Prostate gland (tissue), 2 donors: ENCODE data around the gene ITGA7. TPM values are rescaled to one million over a fixed set of nuclear protein-coding genes. Genes with fewer than 3 reads are reported as not detected.

Source experiments
- DNase-seq: peaks from one replicate; pipeline ENCODE4 v3.0.0-alpha.2; 2019; ENCODE audit warnings: low spot score
- H3K27ac ChIP-seq, 2 donors: fragments of 200-600 bp; sonication (generic); 2 replicates each; pipeline ENCODE4 v1.5.1; 2017 to 2019
- H3K27me3 ChIP-seq: fragments of 200-600 bp; sonication (generic); replicated peaks from 2 replicates; pipeline ENCODE4 v1.5.1; 2019; ENCODE audit not compliant: insufficient read depth
- H3K36me3 ChIP-seq, 2 donors: fragments of 200-600 bp; sonication (generic); 1 replicate in 1 of 2; 2 replicates in 1 of 2; pipeline versions ENCODE4 v1.5.1 to v1.8.1; 2017 to 2019
- H3K4me1 ChIP-seq: fragments of 200-600 bp; sonication (generic); replicated peaks from 2 replicates; pipeline ENCODE4 v1.5.1; 2019
- H3K4me3 ChIP-seq, 2 donors: fragments of 200-600 bp; sonication (generic); 2 replicates each; pipeline ENCODE4 v1.5.1; 2017 to 2019
- H3K9me3 ChIP-seq: fragments of 200-600 bp; sonication (generic); 2 replicates; pipeline ENCODE4 v1.5.1; 2017
- CTCF ChIP-seq, 4 experiments: fragments of 200-600 bp in 2 of 4; fragments of 450-650 bp in 2 of 4; sonication (generic) in 2 of 4; IDR thresholded peaks; 1 replicate in 3 of 4; 2 replicates in 1 of 4; pipeline ENCODE4 v1.5.1; 2016 to 2019; ENCODE audit warnings: antibody characterized with exemption in 4 of 4, mild to moderate bottlenecking in 2 of 4, moderate library complexity in 2 of 4
- POLR2A ChIP-seq: fragments of 450-650 bp; IDR thresholded peaks from one replicate; pipeline ENCODE4 v1.6.1; 2016; ENCODE audit warnings: antibody characterized with exemption, mild to moderate bottlenecking
- POLR2AphosphoS5 ChIP-seq: sonication (generic); formaldehyde crosslinking; IDR thresholded peaks from one replicate; pipeline ENCODE4 v1.6.1; 2017; ENCODE audit warnings: antibody characterized with exemption
- WGBS: methylation state at CpG from one replicate; pipeline ENCODE4 v1.1.5; 2018; 5-methylcytosine and 5-hydroxymethylcytosine counted together
- intact Hi-C: fragments of 100-400 bp; cut with DNase I; formaldehyde crosslinking; loops from one replicate; pipeline ENCODE4 v1.14.2; 2022
- total RNA-seq, 2 donors: library from RNA; depleted of rRNA; stranded (reverse); fragments of >200 nt; gene quantifications; one replicate each; pipeline ENCODE4 v1.1.0, GENCODE V29; 2016

Gene ITGA7
- total RNA-seq, 2 donors from 2014 or later = 17.4 to 37.0 TPM

- H3K9me3 ChIP-seq = no peaks in the 10 kb centered on the region
- no peaks in the 10 kb centered on the region for H3K4me1 ChIP-seq
- H3K27ac ChIP-seq = no peak overlapping the region
- no peak overlapping the region for H3K4me3 ChIP-seq
- H3K36me3 ChIP-seq = no peaks in the 10 kb centered on the region
- no peak for TF ChIP-seq POLR2A
- TF ChIP-seq CTCF (IDR thresholded peaks at IDR 0.05) = no peak
- no peak for TF ChIP-seq POLR2AphosphoS5
- peaks cover 2% of the 10 kb centered on the region for H3K27me3 ChIP-seq
- no peak for DNase-seq
- intact Hi-C loops = no loop called here
- 93% methylated on average over 16 of the region's 16 CpGs for WGBS
These were observed 18.7 kb downstream of the ITGA7 start for GRCh38 chr12:55688716-55689655.

- Histone ChIP-seq H3K27ac (no peak overlapping the region), H3K9me3 (no peaks in the 10 kb centered on the region), H3K27me3 (peaks cover 2% of the 10 kb centered on the region), H3K4me3 (no peak overlapping the region), H3K36me3 (no peaks in the 10 kb centered on the region), H3K4me1 (no peaks in the 10 kb centered on the region)
- TF ChIP-seq POLR2A = no peak
- no peak for TF ChIP-seq CTCF (IDR thresholded peaks at IDR 0.05)
- no peak for TF ChIP-seq POLR2AphosphoS5
- no peak for DNase-seq
- intact Hi-C loops = no loop called here
These were observed 20.0 kb downstream of the ITGA7 start for GRCh38 chr12:55687746-55688145.

- DNase-seq = no peak
- WGBS = 92% methylated on average over 9 of the region's 9 CpGs
- H3K4me1 ChIP-seq = no peaks in the 10 kb centered on the region
- H3K27ac ChIP-seq = no peak overlapping the region
- TF ChIP-seq CTCF (IDR thresholded peaks at IDR 0.05) (no peak), POLR2A (no peak), POLR2AphosphoS5 (no peak)
- H3K27me3 ChIP-seq = peaks cover 2% of the 10 kb centered on the region
- no peaks in the 10 kb centered on the region for H3K36me3 ChIP-seq
- intact Hi-C loops = no loop called here
- no peak overlapping the region for H3K4me3 ChIP-seq
- H3K9me3 ChIP-seq = no peaks in the 10 kb centered on the region
These were observed 21.2 kb downstream of the ITGA7 start for GRCh38 chr12:55686366-55687010.

GRCh38 chr12:55685671-55686070, 22.0 kb downstream of the ITGA7 start:
- no peak for DNase-seq
- 95% methylated on average over 5 of the region's 5 CpGs for WGBS
- intact Hi-C loops = no loop called here
- TF ChIP-seq POLR2AphosphoS5 (no peak), POLR2A (no peak), CTCF (IDR thresholded peaks at IDR 0.05) (no peak)
- H3K27me3 ChIP-seq = peaks cover 2% of the 10 kb centered on the region
- no peaks in the 10 kb centered on the region for H3K36me3 ChIP-seq
- no peak overlapping the region for H3K4me3 ChIP-seq
- H3K4me1 ChIP-seq = no peaks in the 10 kb centered on the region
- no peak overlapping the region for H3K27ac ChIP-seq
- H3K9me3 ChIP-seq = no peaks in the 10 kb centered on the region
